Measurements from ENCODE around the gene CEP112. TPM values are rescaled to one million over a fixed set of nuclear protein-coding genes. Genes with fewer than 3 reads are reported as not detected.

The CEP112 gene
- total and polyA plus RNA-seq, 2 donors (not counting 3 experiments of a cell fraction or from before 2014, with no cell fraction given) = 1.5 to 25.3 TPM

DNA sequence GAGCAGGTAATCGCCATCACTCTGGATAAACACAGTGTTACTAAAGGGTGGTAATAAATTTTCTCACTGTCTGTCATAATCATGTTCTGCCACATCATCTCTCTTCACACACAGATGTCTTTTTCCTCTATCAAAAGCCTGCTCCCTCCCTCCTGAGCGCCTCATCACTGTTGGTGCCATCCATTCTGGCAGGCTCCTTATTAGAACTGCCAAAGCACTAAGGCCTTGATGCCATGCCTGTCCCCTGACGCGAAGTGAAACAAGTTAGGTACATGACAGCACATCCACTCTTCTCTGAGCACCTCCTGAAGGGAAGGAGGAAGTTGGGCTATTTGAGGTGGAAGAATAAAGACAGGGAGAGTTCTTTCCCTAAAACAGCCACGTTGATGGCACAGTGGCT is 592.3 kb downstream of the CEP112 start:
- BruUV-seq (replicated peaks) = no TSS peak
- FAIRE-seq (no peak), DNase-seq (ENCODE audit: low read depth, low spot score) (no peak)
- Histone ChIP-seq H3K9me3 (replicated peaks; ENCODE audit: control insufficient read depth, insufficient read depth, low read length) (no peaks in the 10 kb centered on the region), H3K9me1 (replicated peaks; ENCODE audit: control insufficient read depth, extremely low read depth, insufficient read depth, low read length) (no peaks in the 10 kb centered on the region), H3K4me3 (replicated peaks in 1 of 3; ENCODE audit: insufficient read depth in 1 of 3, low read depth in 1 of 3, low read length in 3 of 3) (no peak overlapping the region), H3K4me2 (ENCODE audit: insufficient read depth, low read length) (no peak overlapping the region), H3K36me3 (ENCODE audit: control insufficient read depth in 2 of 2, extremely low read depth in 1 of 2, insufficient read depth in 2 of 2, low read length in 2 of 2) (no peaks in the 10 kb centered on the region), H2AFZ (ENCODE audit: low read depth, low read length) (no peak overlapping the region), H4K20me1 (replicated peaks; ENCODE audit: control insufficient read depth, extremely low read depth, insufficient read depth, low read length) (no peaks in the 10 kb centered on the region), H3K27ac (ENCODE audit: insufficient read depth, low read depth, low read length) (no peak overlapping the region), H3K27me3 (ENCODE audit: control insufficient read depth in 2 of 2, insufficient read depth in 2 of 2, low read length in 2 of 2) (no peaks in the 10 kb centered on the region), H3K79me2 (ENCODE audit: control insufficient read depth, insufficient read depth, low read length) (no peaks in the 10 kb centered on the region), H3K4me1 (ENCODE audit: control insufficient read depth, extremely low read depth, insufficient read depth, low read length) (peaks cover 10% of the 10 kb centered on the region), H3K9ac (replicated peaks; ENCODE audit: extremely low read depth, insufficient read depth, low read length) (no peak overlapping the region)
- TF ChIP-seq GATA2 (IDR thresholded peaks at IDR 0.05; ENCODE audit: insufficient read depth, insufficient read length, low read depth, low read length) (no peak), JUN (IDR thresholded peaks at IDR 0.05; ENCODE audit: borderline replicate concordance, insufficient read depth, insufficient read length, low read depth) (no peak), MAX (IDR thresholded peaks at IDR 0.05; ENCODE audit: insufficient read depth, insufficient read length) (no peak), POLR2AphosphoS5 (IDR thresholded peaks at IDR 0.05; ENCODE audit: insufficient read depth, low read depth, low read length) (no peak), FOS (IDR thresholded peaks at IDR 0.05; ENCODE audit: borderline replicate concordance, insufficient read depth, low read length) (no peak), MYC (IDR thresholded peaks at IDR 0.05; ENCODE audit: low read depth, low read length) (no peak), POLR2A (IDR thresholded peaks at IDR 0.05; ENCODE audit: low read depth, low read length) (no peak)
- TF ChIP-seq, protein P1, sequence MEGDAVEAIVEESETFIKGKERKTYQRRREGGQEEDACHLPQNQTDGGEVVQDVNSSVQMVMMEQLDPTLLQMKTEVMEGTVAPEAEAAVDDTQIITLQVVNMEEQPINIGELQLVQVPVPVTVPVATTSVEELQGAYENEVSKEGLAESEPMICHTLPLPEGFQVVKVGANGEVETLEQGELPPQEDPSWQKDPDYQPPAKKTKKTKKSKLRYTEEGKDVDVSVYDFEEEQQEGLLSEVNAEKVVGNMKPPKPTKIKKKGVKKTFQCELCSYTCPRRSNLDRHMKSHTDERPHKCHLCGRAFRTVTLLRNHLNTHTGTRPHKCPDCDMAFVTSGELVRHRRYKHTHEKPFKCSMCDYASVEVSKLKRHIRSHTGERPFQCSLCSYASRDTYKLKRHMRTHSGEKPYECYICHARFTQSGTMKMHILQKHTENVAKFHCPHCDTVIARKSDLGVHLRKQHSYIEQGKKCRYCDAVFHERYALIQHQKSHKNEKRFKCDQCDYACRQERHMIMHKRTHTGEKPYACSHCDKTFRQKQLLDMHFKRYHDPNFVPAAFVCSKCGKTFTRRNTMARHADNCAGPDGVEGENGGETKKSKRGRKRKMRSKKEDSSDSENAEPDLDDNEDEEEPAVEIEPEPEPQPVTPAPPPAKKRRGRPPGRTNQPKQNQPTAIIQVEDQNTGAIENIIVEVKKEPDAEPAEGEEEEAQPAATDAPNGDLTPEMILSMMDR (IDR thresholded peaks at IDR 0.05; ENCODE audit: extremely low read depth in 1 of 2, insufficient read depth in 1 of 2, low read depth in 1 of 2, low read length in 2 of 2) = no peak
- intact Hi-C loops (cut with micrococcal nuclease) = loop anchor here (5.0 kb wide), 1 partner anchor 37 kb away; the partner anchor contains the start of gene AXIN2
- CTCF ChIA-PET = no interaction called here
- POLR2A ChIA-PET = no interaction called here
- dilution Hi-C loops (cut with MboI; ENCODE audit: extremely low pct_ligation_motif_present, low sequenced_read_pairs) = no loop called here

Data from endothelial cell of umbilical vein (primary cell).